ENCODE measurements around the gene GSTO2.

Gene GSTO2

GRCh38 chr10:104308439-104308903 is 39.5 kb downstream of the GSTO2 start:
- DNase-seq (ENCODE audit: low spot score), result no peak

- DNase-seq (ENCODE audit: low spot score), result no peak
Measured at GRCh38 chr10:104309980-104310978, 41.3 kb downstream of the GSTO2 start.

GRCh38 chr10:104311184-104311720 is 42.3 kb downstream of the GSTO2 start:
- no peak for DNase-seq (ENCODE audit: low spot score)

- no peak for DNase-seq (ENCODE audit: low spot score)
Measured at GRCh38 chr10:104314591-104315485, 45.9 kb downstream of the GSTO2 start.

GRCh38 chr10:104315486-104315921 is 46.5 kb downstream of the GSTO2 start:
- no peak for DNase-seq (ENCODE audit: low spot score)

GRCh38 chr10:104316321-104317099 is 47.5 kb downstream of the GSTO2 start:
- no peak for DNase-seq (ENCODE audit: low spot score)

- DNase-seq (ENCODE audit: low spot score), result no peak
Measured at GRCh38 chr10:104317269-104317710, 48.3 kb downstream of the GSTO2 start.

GRCh38 chr10:104317726-104318299 is 48.8 kb downstream of the GSTO2 start:
- DNase-seq (ENCODE audit: low spot score), result no peak

GRCh38 chr10:104318326-104318725 is 49.3 kb downstream of the GSTO2 start:
- no peak for DNase-seq (ENCODE audit: low spot score)

GRCh38 chr10:104318810-104319741 is 50.1 kb downstream of the GSTO2 start:
- DNase-seq (ENCODE audit: low spot score), result no peak

GRCh38 chr10:104321226-104321625 is 52.2 kb downstream of the GSTO2 start:
- no peak for DNase-seq (ENCODE audit: low spot score)

GRCh38 chr10:104321725-104322415 is 52.9 kb downstream of the GSTO2 start:
- no peak for DNase-seq (ENCODE audit: low spot score)

GRCh38 chr10:104322416-104322782 is 53.4 kb downstream of the GSTO2 start:
- DNase-seq (ENCODE audit: low spot score), result no peak

GRCh38 chr10:104323085-104323484 is 54.1 kb downstream of the GSTO2 start:
- DNase-seq (ENCODE audit: low spot score), result no peak

GRCh38 chr10:104323760-104324201 is 54.8 kb downstream of the GSTO2 start:
- no peak for DNase-seq (ENCODE audit: low spot score)

- no peak for DNase-seq (ENCODE audit: low spot score)
Measured at GRCh38 chr10:104324221-104324686, 55.3 kb downstream of the GSTO2 start.

GRCh38 chr10:104324931-104325330 is 55.9 kb downstream of the GSTO2 start:
- no peak for DNase-seq (ENCODE audit: low spot score)

GRCh38 chr10:104325436-104326435 is 56.8 kb downstream of the GSTO2 start:
- DNase-seq (ENCODE audit: low spot score), result no peak

Measured in D341Med (cell line).